Keratinocyte (primary cell): Measurements from ENCODE around the gene CDKAL1. TPM values are rescaled to one million over a fixed set of nuclear protein-coding genes. Genes with fewer than 3 reads are reported as not detected.
A peak's percentile ranks its signal among the peaks of the same experiment; 100 is the strongest.

Experiments
- DNase-seq: peaks from one replicate; pipeline ENCODE4 v3.0.0-alpha.2; 2011; ENCODE audit warnings: low read depth, missing footprints, low spot score
- FAIRE-seq: peaks from 2 replicates; lab custom pipeline; 2011; peaks lifted over from hg19 to GRCh38; lab: Jason Lieb, UNC
- H2AFZ ChIP-seq: 2 replicates; pipeline ENCODE4 v1.6.0; 2012; ENCODE audit warnings: low read length, control low read depth, inconsistent platforms; ENCODE audit not compliant: control insufficient read depth
- H3K27ac ChIP-seq: 2 replicates; pipeline ENCODE4 v1.5.1; 2011; ENCODE audit warnings: low read length; ENCODE audit not compliant: control insufficient read depth, insufficient read depth
- H3K27me3 ChIP-seq: 3 replicates; pipeline ENCODE4 v1.6.0; 2011; ENCODE audit warnings: low read length; ENCODE audit not compliant: control insufficient read depth, insufficient read depth; ENCODE audit errors: extremely low read depth
- H3K36me3 ChIP-seq, 2 experiments: 2 replicates in 1 of 2; 3 replicates in 1 of 2; pipeline ENCODE4 v1.5.1; 2011; ENCODE audit warnings: low read length in 2 of 2, mild to moderate bottlenecking in 1 of 2; ENCODE audit not compliant: control insufficient read depth in 2 of 2, insufficient read depth in 2 of 2; ENCODE audit errors: extremely low read depth in 1 of 2
- H3K4me1 ChIP-seq: 3 replicates; pipeline ENCODE4 v1.5.1; 2011; ENCODE audit warnings: low read length; ENCODE audit not compliant: control insufficient read depth, insufficient read depth; ENCODE audit errors: extremely low read depth
- H3K4me2 ChIP-seq: 3 replicates; pipeline ENCODE4 v1.6.0; 2011; ENCODE audit warnings: low read depth, low read length; ENCODE audit not compliant: control insufficient read depth, insufficient read depth; ENCODE audit errors: extremely low read depth
- H3K4me3 ChIP-seq, 3 experiments: fragments of 200-600 bp in 1 of 3; sonication (generic) in 1 of 3; 2 replicates in 2 of 3; 3 replicates in 1 of 3; pipeline ENCODE4 v1.5.1; 2011 to 2016; ENCODE audit warnings: low read length in 3 of 3, mild to moderate bottlenecking in 3 of 3, control low read depth in 2 of 3, inconsistent platforms in 1 of 3, low read depth in 1 of 3, mixed read lengths in 1 of 3, mixed run types in 1 of 3, moderate library complexity in 1 of 3; ENCODE audit not compliant: control insufficient read depth in 2 of 3, insufficient read depth in 2 of 3; ENCODE audit errors: extremely low read depth in 1 of 3
- H3K79me2 ChIP-seq: 2 replicates; pipeline ENCODE4 v1.6.0; 2012; ENCODE audit warnings: low read length; ENCODE audit not compliant: control insufficient read depth, insufficient read depth
- H3K9ac ChIP-seq: 3 replicates; pipeline ENCODE4 v1.6.0; 2011; ENCODE audit warnings: low read length; ENCODE audit not compliant: control insufficient read depth, insufficient read depth; ENCODE audit errors: extremely low read depth
- H3K9me1 ChIP-seq: 3 replicates; pipeline ENCODE4 v1.6.0; 2011; ENCODE audit warnings: low read length; ENCODE audit not compliant: control insufficient read depth, insufficient read depth; ENCODE audit errors: extremely low read depth
- H3K9me3 ChIP-seq: 2 replicates; pipeline ENCODE4 v1.5.1; 2012; ENCODE audit warnings: low read depth, low read length; ENCODE audit not compliant: control insufficient read depth
- H4K20me1 ChIP-seq: 3 replicates; pipeline ENCODE4 v1.6.0; 2011; ENCODE audit warnings: low read length; ENCODE audit not compliant: control insufficient read depth, insufficient read depth; ENCODE audit errors: extremely low read depth
- CTCF ChIP-seq, 3 experiments: IDR thresholded peaks in 1 of 3; conservative IDR thresholded peaks in 1 of 3; optimal IDR thresholded peaks in 1 of 3; 2 replicates in 2 of 3; 3 replicates in 1 of 3; pipeline versions ENCODE3 to v1.5.1; 2011; ENCODE audit warnings: low read length in 3 of 3, mild to moderate bottlenecking in 3 of 3, moderate library complexity in 2 of 3, control low read depth in 1 of 3, inconsistent platforms in 1 of 3; ENCODE audit not compliant: insufficient read depth in 2 of 3; ENCODE audit errors: extremely low read depth in 1 of 3
- EZH2 ChIP-seq: IDR thresholded peaks from one replicate; pipeline ENCODE4 v1.6.1; 2012; ENCODE audit warnings: inconsistent platforms, mild to moderate bottlenecking, low read length, moderate library complexity
- dilution Hi-C: fragments of 300-500 bp; cut with MboI; formaldehyde crosslinking; loops from one replicate; pipeline ENCODE4 v1.7.0; 2020; ENCODE audit warnings: low sequenced_read_pairs; ENCODE audit not compliant: extremely low pct_ligation_motif_present
- polyA plus RNA-seq, 5 experiments: library from polyadenylated mRNA; depleted of rRNA in 3 of 5; stranded (reverse) in 3 of 5; stranded (forward) in 1 of 5; unstranded in 1 of 5; fragments of >200 nt; gene quantifications; 1 replicate in 1 of 5; 2 replicates in 3 of 5; 3 replicates in 1 of 5; pipeline versions ENCODE4 v1.2.1 to v1.2.3, GENCODE V29; 2011 to 2012; ENCODE audit warnings: missing spikeins in 2 of 5, low read depth in 1 of 5, low replicate concordance in 1 of 5

The CDKAL1 gene
- polyA plus RNA-seq, 1 donor (not counting 4 experiments of a cell fraction or from before 2014, with no cell fraction given), result 5.6 TPM

- no peak overlapping the region for H2AFZ ChIP-seq
- DNase-seq (no peak), FAIRE-seq (peak; percentile 62)
- H3K9me1 ChIP-seq, result no peaks in the 10 kb centered on the region
- no peak overlapping the region for H3K4me2 ChIP-seq
- H4K20me1 ChIP-seq, result no peaks in the 10 kb centered on the region
- dilution Hi-C loops, result no loop called here
- peaks cover 0 to 1% of the 10 kb centered on the region in 2 experiments for H3K36me3 ChIP-seq
- no peak overlapping the region for H3K27ac ChIP-seq
- no peak overlapping the region for H3K4me3 ChIP-seq
- H3K27me3 ChIP-seq, result no peaks in the 10 kb centered on the region
- peaks cover 12% of the 10 kb centered on the region for H3K4me1 ChIP-seq
- TF ChIP-seq EZH2 (no peak), CTCF (optimal IDR thresholded peaks at IDR 0.05 in 1 of 3, IDR thresholded peaks at IDR 0.05 in 1 of 3, conservative IDR thresholded peaks at IDR 0.05 in 1 of 3; ENCODE audit: extremely low read depth in 1 of 3, insufficient read depth in 2 of 3, low read length in 3 of 3) (no peak)
- no peaks in the 10 kb centered on the region for H3K79me2 ChIP-seq
- no peak overlapping the region for H3K9ac ChIP-seq
- peaks cover 5% of the 10 kb centered on the region for H3K9me3 ChIP-seq
Observed at GRCh38 chr6:21214738-21215448, 680.6 kb downstream of the CDKAL1 start.

- Histone ChIP-seq H3K27me3 (no peaks in the 10 kb centered on the region), H3K36me3 (peaks cover 0 to 4% of the 10 kb centered on the region in 2 experiments), H3K4me3 (no peak overlapping the region), H4K20me1 (no peaks in the 10 kb centered on the region), H2AFZ (no peak overlapping the region), H3K79me2 (no peaks in the 10 kb centered on the region), H3K9ac (no peak overlapping the region), H3K9me3 (peaks cover 7% of the 10 kb centered on the region), H3K4me2 (no peak overlapping the region), H3K27ac (no peak overlapping the region), H3K9me1 (no peaks in the 10 kb centered on the region), H3K4me1 (peaks cover 20% of the 10 kb centered on the region)
- DNase-seq (no peak), FAIRE-seq (no peak)
- dilution Hi-C loops, result no loop called here
- no peak for TF ChIP-seq EZH2
- no peak for TF ChIP-seq CTCF (optimal IDR thresholded peaks at IDR 0.05 in 1 of 3, IDR thresholded peaks at IDR 0.05 in 1 of 3, conservative IDR thresholded peaks at IDR 0.05 in 1 of 3; ENCODE audit: extremely low read depth in 1 of 3, insufficient read depth in 2 of 3, low read length in 3 of 3)
Observed at GRCh38 chr6:21219241-21219640, 685.0 kb downstream of the CDKAL1 start.
